OCI-LY7 (cell line): ENCODE data around the gene IDE. TPM values are rescaled to one million over a fixed set of nuclear protein-coding genes. Genes with fewer than 3 reads are reported as not detected.
"Not testable (repeated sequence)": the region's sequence is repeated elsewhere in the genome, so short reads cannot be mapped to it uniquely, and the experiment has no call there.

ENCODE experiments used
- BruUV-seq: library from RNA; stranded (reverse); fragments of 400-500 nt; replicated peaks from 2 replicates; lab custom pipeline; 2021; lab: Mats Ljungman, UMichigan
- CTCF ChIA-PET: fragments of 300-600 bp; sonication (Branson Sonifier 250); formaldehyde crosslinking; loops from one replicate; lab custom pipeline; 2022; ENCODE audit warnings: antibody characterized with exemption; ENCODE audit not compliant: unreplicated experiment; lab: Charles Lee
- POLR2A ChIA-PET: fragments of 300-600 bp; sonication (Branson Sonifier 250); formaldehyde crosslinking; loops from one replicate; lab custom pipeline; 2022; ENCODE audit warnings: antibody characterized with exemption; lab: Charles Lee
- DNase-seq: peaks from one replicate; pipeline ENCODE4 v3.0.0-alpha.2; 2015; ENCODE audit warnings: low spot score
- H2AFZ ChIP-seq: fragments of 200-600 bp; sonication (generic), shearing (Covaris generic); 2 replicates; pipeline ENCODE4 v1.6.1; 2014; ENCODE audit warnings: mild to moderate bottlenecking, antibody characterized with exemption, low read length, moderate library complexity
- H3K27ac ChIP-seq: fragments of 200-600 bp; sonication (generic); 2 replicates; pipeline ENCODE4 v1.5.1; 2014; ENCODE audit warnings: mixed run types, low read depth, mild to moderate bottlenecking, moderate library complexity, low read length, inconsistent platforms; ENCODE audit not compliant: poor library complexity, severe bottlenecking
- H3K36me3 ChIP-seq: fragments of 200-600 bp; sonication (generic); 2 replicates; pipeline ENCODE4 v1.6.1; 2014; ENCODE audit warnings: mild to moderate bottlenecking, antibody characterized with exemption, low read length, moderate library complexity, mixed read lengths; ENCODE audit not compliant: insufficient read depth
- H3K4me1 ChIP-seq: fragments of 200-600 bp; sonication (generic); 2 replicates; pipeline ENCODE4 v1.5.1; 2014; ENCODE audit warnings: mild to moderate bottlenecking, low read length; ENCODE audit not compliant: insufficient read depth, poor library complexity, severe bottlenecking
- H3K4me2 ChIP-seq: fragments of 200-600 bp; sonication (generic); 2 replicates; pipeline ENCODE4 v1.6.1; 2014; ENCODE audit warnings: mild to moderate bottlenecking, low read length
- H3K4me3 ChIP-seq: fragments of 200-600 bp; sonication (generic); 2 replicates; pipeline ENCODE4 v1.5.1; 2014; ENCODE audit warnings: mild to moderate bottlenecking, low read depth, low read length; ENCODE audit not compliant: poor library complexity, severe bottlenecking
- H3K79me2 ChIP-seq: fragments of 200-600 bp; sonication (generic); 2 replicates; pipeline ENCODE4 v1.6.1; 2016; ENCODE audit warnings: low read depth, mild to moderate bottlenecking, low read length, moderate library complexity, mixed read lengths; ENCODE audit not compliant: insufficient read depth
- H3K9me2 ChIP-seq: fragments of 200-600 bp; sonication (generic); 2 replicates; pipeline ENCODE4 v1.6.1; 2016; ENCODE audit warnings: mild to moderate bottlenecking, low read length, mixed read lengths; ENCODE audit not compliant: insufficient read depth
- H3K9me3 ChIP-seq: fragments of 200-600 bp; sonication (generic); 2 replicates; pipeline ENCODE4 v1.6.1; 2014; ENCODE audit warnings: mild to moderate bottlenecking, mixed run types, low read length, mixed read lengths
- H4K20me1 ChIP-seq: fragments of 200-600 bp; sonication (generic); 2 replicates; pipeline ENCODE4 v1.6.1; 2014; ENCODE audit warnings: mild to moderate bottlenecking, antibody characterized with exemption, low read length, moderate library complexity, mixed read lengths; ENCODE audit not compliant: insufficient read depth
- CTCF ChIP-seq: fragments of 200-600 bp; sonication (generic); conservative IDR thresholded peaks from 2 replicates; pipeline ENCODE4 v1.5.1; 2014; ENCODE audit warnings: mild to moderate bottlenecking, antibody characterized with exemption, low read length, moderate library complexity, mixed read lengths
- EZH2phosphoT487 ChIP-seq: fragments of 200-600 bp; sonication (generic); IDR thresholded peaks from 2 replicates; pipeline ENCODE4 v1.6.1; 2018; ENCODE audit warnings: low read depth, borderline replicate concordance, mild to moderate bottlenecking, mixed run types, antibody characterized with exemption, low read length, moderate library complexity, mixed read lengths
- intact Hi-C: fragments of 100-400 bp; cut with micrococcal nuclease; formaldehyde crosslinking; loops from one replicate; pipeline ENCODE4 v1.10.0; 2022; ENCODE audit not compliant: unreplicated experiment
- total RNA-seq, 2 experiments: library from RNA; depleted of rRNA in 1 of 2; stranded (reverse); fragments of >200 nt in 1 of 2; shearing (Covaris generic) in 1 of 2; gene quantifications; 2 replicates each; pipeline ENCODE4 v1.2.3, GENCODE V29; 2014 to 2022

IDE gene
- total RNA-seq, 2 experiments from 2014 or later, result 14.2 to 42.4 TPM

- no peak overlapping the region for H3K27ac ChIP-seq
- no peak overlapping the region for H3K4me2 ChIP-seq
- no peaks in the 10 kb centered on the region for H4K20me1 ChIP-seq
- H3K4me1 ChIP-seq, result no peaks in the 10 kb centered on the region
- no peak for TF ChIP-seq EZH2phosphoT487
- TF ChIP-seq CTCF, result no peak
- CTCF ChIA-PET, result no interaction called here
- no peaks in the 10 kb centered on the region for H3K36me3 ChIP-seq
- H3K4me3 ChIP-seq, result no peak overlapping the region
- BruUV-seq, result no TSS peak
- intact Hi-C loops, result no loop called here
- H3K9me3 ChIP-seq, result no peaks in the 10 kb centered on the region
- DNase-seq, result no peak
- POLR2A ChIA-PET, result no interaction called here
- H3K9me2 ChIP-seq, result no peaks in the 10 kb centered on the region
- no peak overlapping the region for H2AFZ ChIP-seq
- no peaks in the 10 kb centered on the region for H3K79me2 ChIP-seq
Measured at GRCh38 chr10:92404612-92405418, 169.1 kb downstream of the IDE start.

- H3K4me2 ChIP-seq, H3K4me1 ChIP-seq, H3K36me3 ChIP-seq, H2AFZ ChIP-seq, intact Hi-C loops, H3K79me2 ChIP-seq, H3K27ac ChIP-seq, POLR2A ChIA-PET, H3K4me3 ChIP-seq, H3K9me3 ChIP-seq, DNase-seq, H4K20me1 ChIP-seq, BruUV-seq, H3K9me2 ChIP-seq, CTCF ChIA-PET: not testable (repeated sequence)
Measured at GRCh38 chr10:92402234-92402633, 171.7 kb downstream of the IDE start.

Other genes starting within 250 kb of the IDE start
- 71.8 and 72.7 TPM in 2 replicates for gene KIF11, start 19.0 kb upstream of the IDE start, total RNA-seq (2014; rRNA removed; shearing (Covaris generic))
- gene KIF11, start 19.0 kb upstream of the IDE start, total RNA-seq (2022), result 103 and 113 TPM in 2 replicates
- 2.1 and 2.8 TPM in 2 replicates for gene HHEX, start 115.9 kb upstream of the IDE start, total RNA-seq (2014; rRNA removed; shearing (Covaris generic))
- gene HHEX, start 115.9 kb upstream of the IDE start, total RNA-seq (2022), result 1.6 and 1.7 TPM in 2 replicates